GM21786 (cell line): ENCODE results near the gene LGALS13.

ENCODE experiments used
- ATAC-seq: cut with Tn5 transposase; IDR thresholded peaks from one replicate; pipeline ENCODE4 v1.9.1; 2021; ENCODE audit not compliant: unreplicated experiment

LGALS13 gene, protein sequence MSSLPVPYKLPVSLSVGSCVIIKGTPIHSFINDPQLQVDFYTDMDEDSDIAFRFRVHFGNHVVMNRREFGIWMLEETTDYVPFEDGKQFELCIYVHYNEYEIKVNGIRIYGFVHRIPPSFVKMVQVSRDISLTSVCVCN

DNA sequence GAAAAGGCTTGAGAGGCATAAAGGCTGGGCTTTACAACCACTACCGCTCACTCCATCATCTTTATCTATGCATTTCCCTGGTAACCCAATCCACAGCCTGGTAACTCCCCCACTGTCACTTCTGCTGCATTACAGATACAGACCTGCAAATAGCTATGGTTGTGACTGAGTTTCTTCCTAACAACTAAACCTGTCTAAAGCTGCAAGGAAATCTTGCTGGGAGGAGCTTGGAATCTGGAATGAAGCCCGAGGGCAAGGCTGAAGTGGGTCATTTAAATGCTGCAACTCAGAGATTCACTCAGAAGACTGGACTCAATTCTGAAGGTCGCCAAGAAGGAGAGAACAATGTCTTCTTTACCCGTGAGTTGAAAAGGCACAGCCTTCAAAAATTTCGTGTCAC is at the start of gene LGALS13:
Gene LGALS13 (plus strand): TSS at position 301 of the 400 bp plus-strand sequence. CDS start 45 bp downstream, at position 346.
- ATAC-seq, result no peak

DNA sequence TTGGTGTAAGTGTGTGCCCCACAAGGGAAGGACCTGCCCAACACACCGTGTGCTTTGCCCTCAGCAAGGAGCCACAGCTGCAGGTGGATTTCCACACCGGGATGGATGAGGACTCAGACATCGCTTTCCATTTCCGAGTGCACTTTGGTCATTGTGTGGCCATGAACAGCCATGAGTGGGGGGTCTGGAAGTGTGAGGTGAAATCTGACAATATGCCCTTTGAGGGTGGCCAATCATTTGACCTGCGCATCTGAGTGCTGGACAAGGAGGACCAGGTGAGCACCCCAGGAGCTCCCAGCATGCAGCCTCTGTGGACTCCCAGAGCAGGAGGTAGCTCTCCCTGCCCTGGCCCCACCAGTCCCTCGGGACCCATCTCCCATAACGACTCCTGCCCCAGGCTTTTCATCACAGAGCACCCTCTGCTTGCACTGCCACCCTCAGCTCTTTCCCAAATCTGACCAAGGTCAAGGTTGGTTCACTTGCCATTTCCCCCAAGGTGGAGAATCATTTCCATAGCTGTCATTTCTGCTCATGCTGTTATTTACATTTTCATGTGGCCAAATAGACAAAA is 49.2 kb upstream of the LGALS13 start:
- no peak for ATAC-seq

DNA sequence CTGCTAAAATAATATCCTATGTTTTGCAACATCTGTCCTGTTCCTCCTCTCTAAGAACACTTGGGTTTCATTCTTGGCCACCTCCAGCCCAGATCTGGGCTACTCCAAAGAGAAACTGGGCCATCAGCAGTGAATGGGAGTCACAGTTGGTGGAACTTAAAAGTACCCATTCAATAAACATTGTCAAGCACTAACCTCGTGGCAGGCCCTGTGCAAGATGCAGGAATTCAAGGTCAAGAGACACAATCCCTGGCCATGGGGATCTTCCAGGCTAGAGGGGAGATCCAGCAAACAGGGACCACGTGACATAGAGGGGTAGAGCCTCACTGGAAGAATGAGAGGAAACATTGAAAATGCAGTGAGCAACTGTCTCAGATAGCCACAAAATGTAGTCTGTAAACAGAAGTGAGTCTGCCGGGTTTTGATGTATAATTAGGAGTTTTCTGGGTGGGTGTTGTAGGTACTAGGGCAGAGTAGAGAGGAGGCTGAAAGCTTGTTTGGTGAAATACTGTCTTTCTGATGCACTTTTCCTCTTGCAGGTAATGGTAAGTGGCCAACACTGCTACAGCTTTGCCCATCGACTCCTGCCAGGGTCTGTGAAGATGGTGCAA is 47.5 kb upstream of the LGALS13 start:
- ATAC-seq, result no peak

DNA sequence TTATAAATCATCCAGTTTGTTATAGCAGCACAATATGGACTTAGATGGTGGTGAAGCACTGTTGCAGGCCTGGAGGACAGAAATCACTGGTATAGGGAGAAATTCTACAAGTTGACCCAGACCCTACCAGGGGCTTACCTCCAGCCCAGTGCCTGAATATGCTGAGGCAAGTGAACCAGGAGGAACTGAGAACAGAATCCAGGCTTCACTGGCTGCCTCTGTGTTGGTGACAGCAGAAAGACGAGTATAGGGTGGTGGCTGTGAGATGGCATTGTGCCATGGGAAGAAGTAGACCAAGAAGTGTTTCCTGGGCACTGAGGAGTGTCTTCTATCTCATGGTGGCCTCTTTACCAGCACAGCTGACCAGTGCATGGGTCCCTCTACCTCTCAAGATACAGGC is 46.4 kb upstream of the LGALS13 start:
- ATAC-seq, result no peak

DNA sequence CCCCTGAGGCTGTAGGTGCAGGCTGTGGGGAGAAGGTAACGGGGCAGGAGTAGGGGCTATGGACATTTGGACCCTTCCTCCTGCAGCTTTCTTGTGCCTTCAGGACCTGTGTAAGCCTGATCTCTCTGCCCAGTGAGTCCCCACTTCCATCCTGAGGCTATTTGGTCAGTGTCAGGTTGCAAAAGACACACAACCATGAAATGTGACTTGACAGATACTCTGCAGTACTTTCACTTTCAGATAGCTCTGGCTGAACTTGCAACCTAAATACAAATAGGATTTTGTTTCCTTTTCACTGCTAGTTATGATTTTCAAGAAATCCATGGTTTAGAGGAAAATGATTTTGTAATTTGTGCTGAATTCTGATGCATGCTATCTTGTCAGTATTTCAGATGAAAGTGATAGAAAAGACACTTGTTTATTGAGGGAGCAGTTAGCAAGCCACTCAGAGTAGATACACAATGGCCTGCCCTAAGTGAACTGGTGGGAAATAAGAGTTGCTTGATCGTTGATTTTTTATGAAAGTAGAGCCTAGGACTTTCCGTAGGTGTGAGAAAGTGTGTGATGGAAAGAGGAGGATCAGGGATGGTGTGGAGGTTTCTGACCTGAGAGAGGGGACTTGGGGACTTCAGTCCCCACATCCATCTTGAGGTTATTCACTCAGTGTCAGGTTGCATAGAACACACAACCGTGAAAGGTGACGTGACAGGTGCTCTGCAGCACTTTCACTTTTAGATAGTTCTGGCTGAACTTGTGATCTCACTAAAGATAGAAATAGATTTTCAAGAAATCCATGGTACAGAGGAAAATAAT is 44.3 kb upstream of the LGALS13 start:
- ATAC-seq, result no peak

DNA sequence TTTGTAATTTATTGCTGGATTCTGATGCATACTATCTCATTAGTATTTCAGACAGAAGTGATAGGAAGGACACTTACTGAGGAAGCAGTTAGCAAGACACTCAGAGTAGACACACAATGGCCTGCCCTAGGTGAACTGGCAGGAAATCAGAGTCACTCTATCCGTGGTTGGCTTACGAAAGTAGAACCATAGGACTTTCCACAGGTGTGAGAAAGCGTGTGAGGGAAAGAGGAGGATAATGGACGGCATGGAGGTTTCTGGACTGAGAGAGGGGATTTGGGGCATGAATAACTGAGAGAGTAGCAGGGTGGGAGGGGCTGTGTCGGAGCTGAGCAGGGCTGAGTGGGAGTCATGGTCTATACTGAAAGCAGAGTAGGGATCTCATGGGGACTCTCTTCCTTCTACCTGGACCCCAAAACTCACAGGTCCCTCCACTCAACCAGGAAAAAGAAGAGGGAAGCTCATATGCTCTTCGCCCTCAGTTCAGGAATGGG is 43.7 kb upstream of the LGALS13 start:
- no peak for ATAC-seq

DNA sequence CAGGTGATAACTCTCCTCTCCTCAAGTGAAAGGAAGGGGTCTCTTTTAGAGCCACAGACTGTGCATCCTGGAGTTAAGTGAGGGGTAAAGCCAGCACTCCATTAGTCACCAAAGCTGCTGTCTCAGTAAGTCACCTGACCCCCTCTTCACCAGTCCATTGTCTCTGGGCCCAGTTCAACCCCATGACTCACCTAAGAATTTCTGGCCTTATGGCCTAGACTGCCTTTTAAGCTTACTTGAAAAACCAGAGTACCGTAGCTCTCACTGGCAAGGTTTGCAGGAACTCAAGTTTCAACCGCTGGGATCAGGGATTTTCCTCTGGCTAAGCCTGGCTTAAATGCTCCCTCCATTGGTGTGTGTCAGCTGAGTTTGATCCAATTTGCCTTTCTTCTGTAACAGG is 38.9 kb upstream of the LGALS13 start:
- ATAC-seq, result no peak

DNA sequence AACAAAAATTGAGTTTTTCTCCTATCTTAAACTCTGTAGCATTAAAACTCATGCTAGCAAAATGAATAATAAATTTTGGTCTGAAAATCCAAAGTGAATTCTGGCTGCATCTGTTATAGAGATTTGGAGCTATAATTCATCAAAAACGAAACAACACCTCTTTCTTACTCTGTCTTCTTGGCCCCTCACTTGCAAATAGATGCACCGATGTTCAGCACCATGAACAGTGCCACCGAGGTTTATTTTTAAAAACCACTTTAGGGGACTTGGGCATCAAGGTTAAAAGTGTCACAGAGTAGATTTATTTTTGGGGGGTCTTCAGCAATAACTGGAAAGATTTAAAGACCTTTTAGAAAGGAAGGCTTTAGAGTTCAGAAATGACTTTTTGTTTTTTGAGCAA is 36.3 kb upstream of the LGALS13 start:
- no peak for ATAC-seq

DNA sequence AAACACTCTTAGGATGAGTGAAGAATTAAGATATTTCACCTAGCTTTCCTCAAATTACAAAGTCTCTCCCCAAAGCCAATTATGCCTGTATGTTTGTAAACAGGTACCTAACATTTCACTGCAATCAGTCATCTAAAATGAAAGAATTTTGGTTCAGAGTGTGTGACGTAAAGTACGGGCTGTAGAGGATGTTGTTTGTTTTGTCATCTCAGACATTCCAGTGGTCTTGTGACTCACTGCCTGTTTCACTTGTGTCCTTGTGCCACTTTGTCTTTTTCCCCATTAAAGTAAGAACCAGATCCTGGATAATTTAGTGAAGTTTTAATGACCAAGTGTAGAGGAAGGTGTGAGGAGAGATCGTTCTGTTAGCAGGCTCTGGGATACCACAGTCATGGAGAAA is 33.7 kb upstream of the LGALS13 start:
- ATAC-seq, result no peak

DNA sequence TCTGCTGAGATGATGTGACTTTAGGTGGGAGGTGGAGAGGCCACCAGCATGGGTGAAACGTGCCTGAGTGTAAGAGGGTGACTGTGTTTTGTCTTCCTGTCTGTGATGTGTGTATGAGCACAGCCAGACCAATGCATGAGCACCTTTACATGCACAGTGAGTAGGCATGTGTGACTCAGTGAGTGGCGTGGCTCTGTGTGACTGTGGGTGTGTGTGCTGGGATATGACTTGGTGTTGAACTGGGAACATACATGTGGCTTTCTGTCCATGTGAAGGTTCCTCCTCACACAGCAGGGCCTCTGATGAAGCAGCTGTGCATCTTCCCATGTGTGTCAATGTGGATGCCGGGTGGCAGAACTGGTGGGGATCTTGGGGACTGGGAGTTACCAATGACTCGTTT is 19.9 kb upstream of the LGALS13 start:
- no peak for ATAC-seq

DNA sequence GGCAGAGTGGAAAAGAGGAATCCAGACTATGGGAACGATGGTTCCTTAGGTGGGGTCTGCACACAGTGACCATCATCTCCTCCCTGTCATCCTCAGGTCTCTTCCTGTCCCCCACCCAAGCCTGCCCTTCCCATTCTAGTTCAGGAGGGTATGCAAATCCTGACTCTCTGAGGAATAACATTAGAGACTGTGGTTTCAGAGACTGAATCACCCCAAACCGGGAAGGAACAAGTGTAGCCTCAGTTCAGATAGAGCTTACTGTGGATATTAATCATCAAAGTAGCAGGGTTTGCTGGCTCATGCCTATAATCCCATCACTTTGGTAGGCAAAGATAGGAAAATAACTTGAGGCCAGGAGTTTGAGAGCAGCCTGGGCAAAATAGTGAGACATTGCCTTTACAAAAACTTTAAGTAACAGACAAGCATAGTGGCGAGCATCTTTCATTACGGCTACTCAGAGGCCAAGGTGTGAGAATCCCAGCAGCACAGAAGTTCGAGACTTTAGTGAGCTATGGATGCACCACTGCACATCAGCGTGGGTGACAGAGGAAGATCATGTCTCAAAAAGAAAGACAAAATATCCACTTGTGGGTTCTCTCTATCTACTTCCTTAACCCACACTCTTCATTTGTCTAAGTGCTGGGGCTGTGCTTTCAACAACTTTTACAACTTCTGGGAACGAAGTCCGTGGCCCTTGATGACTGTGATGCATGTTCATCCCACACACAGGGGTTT is 19.3 kb upstream of the LGALS13 start:
- ATAC-seq, result no peak

DNA sequence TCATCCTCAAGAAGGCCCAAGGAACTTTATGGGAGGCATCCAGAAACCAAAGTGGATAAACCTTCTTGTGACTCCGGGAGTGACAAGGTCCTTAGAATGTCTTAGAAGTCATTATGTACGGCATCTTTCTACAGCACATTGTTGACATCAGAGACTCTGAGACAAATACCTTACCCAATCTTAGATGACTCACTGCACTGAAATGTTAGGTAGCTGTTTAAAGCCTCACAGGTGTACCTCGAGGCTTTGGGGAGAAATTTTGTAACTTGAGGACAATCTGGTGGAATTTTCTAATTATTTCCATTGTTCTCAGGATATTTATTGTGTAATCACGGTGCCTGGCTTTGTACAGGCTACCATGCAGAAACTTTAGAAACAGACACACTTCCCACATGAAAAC is 14.8 kb upstream of the LGALS13 start:
- ATAC-seq, result no peak

DNA sequence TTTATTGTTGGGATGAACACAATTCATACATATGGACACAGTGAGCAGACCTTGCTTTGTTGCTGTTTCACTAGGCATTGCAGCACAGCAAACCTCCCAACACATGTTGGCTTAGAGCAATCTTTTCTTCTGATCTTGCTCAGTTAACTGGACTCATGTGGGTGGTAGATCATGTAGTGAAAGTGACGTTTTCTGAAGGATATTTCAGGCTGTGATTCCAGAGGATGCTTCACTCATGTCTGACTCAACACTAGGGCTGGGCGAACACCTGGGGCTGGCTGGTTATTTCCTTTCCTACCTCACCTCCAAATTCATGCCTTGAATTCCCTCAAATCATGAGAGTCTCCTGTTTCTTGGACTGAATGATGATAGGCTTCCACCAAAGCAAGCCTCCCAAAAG is 14.3 kb upstream of the LGALS13 start:
- ATAC-seq, result no peak

DNA sequence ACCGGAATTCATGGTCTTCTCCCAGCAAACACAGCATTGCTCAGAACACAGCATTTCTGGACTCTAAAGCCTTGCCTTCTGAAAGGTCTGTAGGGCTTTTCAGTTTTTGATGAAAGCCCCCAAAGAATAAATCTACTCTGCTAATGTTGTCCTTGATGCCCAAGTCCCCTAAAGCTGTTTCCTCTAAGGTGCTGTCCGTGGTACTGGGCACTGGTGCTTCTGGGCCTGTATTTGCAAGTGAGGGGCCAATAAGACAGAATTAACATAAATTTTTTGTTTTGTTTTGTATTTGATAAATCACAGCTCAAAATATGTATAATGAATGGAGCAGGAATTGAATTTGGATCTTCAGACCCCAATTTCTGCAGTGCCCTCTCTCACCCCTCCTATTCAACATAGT is 12.1 kb upstream of the LGALS13 start:
- ATAC-seq, result no peak

DNA sequence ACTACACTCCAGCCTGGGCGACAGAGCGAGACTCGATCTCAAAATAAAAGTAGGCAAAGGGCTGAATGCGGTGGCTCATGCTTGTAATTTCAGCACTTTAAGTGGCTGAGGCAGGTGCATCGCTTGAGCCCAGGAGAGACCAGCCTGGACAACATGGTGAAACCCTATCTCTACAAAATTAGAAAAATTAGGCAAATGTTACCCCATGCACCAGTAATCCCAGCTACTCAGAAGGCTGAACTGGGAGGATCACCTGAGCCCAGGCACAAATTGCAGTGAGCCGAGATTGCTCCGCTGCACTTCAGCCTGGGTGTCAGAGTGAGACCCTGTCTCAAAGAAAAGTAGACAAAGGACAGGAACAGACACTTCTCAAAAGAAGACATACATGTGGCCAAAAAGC is 9.9 kb upstream of the LGALS13 start:
- no peak for ATAC-seq

DNA sequence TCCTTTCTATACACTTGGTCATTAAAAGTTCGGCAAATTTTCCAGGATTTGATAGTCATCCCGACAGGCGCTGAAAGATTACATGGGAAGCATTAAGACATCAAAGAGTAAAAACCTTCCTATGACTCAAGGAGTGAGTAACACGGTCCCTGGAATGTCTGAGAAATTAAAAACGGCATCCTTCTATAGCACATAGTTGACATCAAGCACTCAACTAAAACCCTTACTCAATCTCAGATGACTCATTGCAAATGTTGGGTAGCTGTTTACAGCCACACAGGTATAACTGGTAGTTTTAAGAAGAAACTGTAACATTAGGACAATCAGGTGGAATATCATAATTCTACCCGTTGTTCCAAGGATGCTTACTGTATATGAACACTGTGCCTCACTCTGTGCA is 6.4 kb upstream of the LGALS13 start:
- no peak for ATAC-seq

DNA sequence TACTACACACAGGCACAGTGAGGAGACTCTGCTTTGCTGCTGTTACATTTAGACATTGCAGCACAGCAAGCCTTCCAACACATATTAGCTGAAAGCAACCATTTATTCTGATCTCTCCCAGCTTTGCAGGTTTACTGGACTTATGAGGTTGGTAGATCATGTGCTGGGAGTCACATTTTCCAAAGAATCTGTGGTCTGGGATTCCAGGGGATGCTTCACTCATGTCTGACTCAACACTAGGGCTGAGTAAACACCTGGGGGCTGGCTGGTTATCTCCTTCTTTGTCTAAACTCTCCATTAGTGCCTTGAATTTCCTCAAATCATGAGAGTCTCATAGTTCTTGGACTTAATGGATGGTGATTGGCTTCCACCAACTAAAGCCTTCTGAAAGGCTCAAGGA is 5.4 kb upstream of the LGALS13 start:
- ATAC-seq, result no peak

DNA sequence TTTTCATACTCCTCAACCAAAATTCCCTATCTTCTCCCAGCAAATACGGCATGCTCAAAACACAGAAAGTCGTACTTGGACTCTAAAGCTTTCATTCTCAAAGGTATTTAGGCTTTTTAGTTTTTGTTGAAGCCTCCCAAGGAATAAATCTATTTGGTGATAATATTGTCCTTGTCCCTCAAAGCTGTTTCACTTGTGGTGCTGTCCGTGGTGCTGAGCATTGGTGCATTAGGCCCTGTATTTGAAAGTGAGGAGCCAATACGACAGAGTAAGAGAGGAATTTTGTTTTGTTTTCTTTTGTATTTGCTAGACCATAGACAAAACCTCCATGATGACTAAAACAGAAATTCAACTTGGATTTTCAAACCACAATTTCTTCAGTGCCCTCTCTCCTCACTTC is 3.2 kb upstream of the LGALS13 start:
- ATAC-seq, result no peak

DNA sequence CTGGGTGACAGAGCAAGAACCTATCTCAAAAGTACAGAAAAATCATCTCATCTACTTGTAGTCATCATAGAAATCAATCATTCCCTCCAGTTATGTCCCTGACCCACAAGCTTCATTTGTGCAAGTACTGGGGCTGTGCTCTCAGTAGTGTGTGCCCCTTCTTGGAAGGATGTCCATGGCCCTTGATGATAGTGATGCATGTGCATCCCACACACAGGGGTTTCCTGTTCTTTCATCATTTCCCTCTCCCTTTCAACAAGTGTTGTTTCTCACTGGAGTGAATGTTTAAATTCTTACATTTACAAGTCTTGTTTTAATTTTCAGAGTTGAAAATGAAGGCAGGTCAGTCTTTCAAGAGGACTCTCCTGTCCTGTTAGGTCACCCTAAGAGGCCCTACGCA is 1.5 kb downstream of the LGALS13 start:
- ATAC-seq, result no peak

DNA sequence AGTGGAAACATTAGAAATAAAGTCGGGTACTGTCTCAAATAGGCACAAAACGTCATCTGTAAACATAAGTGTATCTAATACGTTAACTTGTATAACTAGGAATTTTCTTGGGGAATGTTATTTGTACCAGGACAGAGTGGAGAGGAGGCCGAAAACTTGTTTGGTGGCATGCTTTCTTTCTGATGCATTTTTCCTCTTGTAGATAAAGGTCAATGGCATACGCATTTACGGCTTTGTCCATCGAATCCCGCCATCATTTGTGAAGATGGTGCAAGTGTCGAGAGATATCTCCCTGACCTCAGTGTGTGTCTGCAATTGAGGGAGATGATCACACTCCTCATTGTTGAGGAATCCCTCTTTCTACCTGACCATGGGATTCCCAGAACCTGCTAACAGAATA is 4.7 kb downstream of the LGALS13 start:
- no peak for ATAC-seq

DNA sequence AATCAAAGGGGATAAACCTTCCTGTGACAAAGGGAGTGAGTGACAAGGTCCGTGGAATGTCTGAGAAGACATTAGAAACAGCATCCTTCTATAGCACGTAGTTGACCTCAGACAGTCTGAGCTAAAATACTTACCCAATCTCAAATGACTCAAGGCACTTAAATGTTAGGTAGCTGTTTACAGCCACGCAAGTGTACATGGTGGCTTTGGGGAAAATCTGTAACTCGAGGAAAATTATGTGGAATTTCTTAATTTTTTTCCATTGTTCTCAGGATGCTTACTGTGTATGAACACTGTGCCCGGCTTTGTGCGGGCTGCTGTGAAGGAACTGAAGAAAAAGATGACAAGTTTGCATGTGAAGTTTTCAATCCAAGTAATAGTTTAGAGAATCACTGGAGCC is 5.2 kb downstream of the LGALS13 start:
- ATAC-seq, result no peak
